KOPT-K1 (cell line): ENCODE results near the gene DBI.
"Not testable (repeated sequence)": the region's sequence is repeated elsewhere in the genome, so short reads cannot be mapped to it uniquely, and the experiment has no call there.

Experiments used
- H3K27ac ChIP-seq: fragments of 200-600 bp; sonication (generic); 2 replicates; pipeline ENCODE4 v1.5.1; 2016; ENCODE audit warnings: antibody characterized with exemption, mild to moderate bottlenecking, low read depth, low read length; ENCODE audit not compliant: poor library complexity, severe bottlenecking
- H3K36me3 ChIP-seq: fragments of 200-600 bp; sonication (generic); 2 replicates; pipeline ENCODE4 v1.5.1; 2017; ENCODE audit warnings: antibody characterized with exemption, mild to moderate bottlenecking, low read length, moderate library complexity; ENCODE audit not compliant: insufficient read depth
- H3K9me3 ChIP-seq: fragments of 200-600 bp; sonication (generic); 2 replicates; pipeline ENCODE4 v1.5.1; 2017; ENCODE audit warnings: antibody characterized with exemption, low read length, mild to moderate bottlenecking; ENCODE audit not compliant: insufficient read depth, poor library complexity, severe bottlenecking

DBI gene

GRCh38 chr2:119402645-119403560 lies 36.1 kb downstream of the DBI start:
- no peaks in the 10 kb centered on the region for H3K9me3 ChIP-seq
- H3K27ac ChIP-seq = no peak overlapping the region
- H3K36me3 ChIP-seq = no peaks in the 10 kb centered on the region

- not testable (repeated sequence) for H3K9me3 ChIP-seq, H3K36me3 ChIP-seq, H3K27ac ChIP-seq
These were observed 36.8 kb downstream of the DBI start for GRCh38 chr2:119403618-119404017.

- Histone ChIP-seq H3K36me3 (no peaks in the 10 kb centered on the region), H3K9me3 (no peaks in the 10 kb centered on the region), H3K27ac (no peak overlapping the region)
These were observed 38.4 kb downstream of the DBI start for GRCh38 chr2:119405151-119405550.

- H3K36me3 ChIP-seq = no peaks in the 10 kb centered on the region
- H3K9me3 ChIP-seq = no peaks in the 10 kb centered on the region
- H3K27ac ChIP-seq = no peak overlapping the region
These were observed 40.8 kb downstream of the DBI start for GRCh38 chr2:119407430-119408220.

GRCh38 chr2:119408221-119408619 lies 41.4 kb downstream of the DBI start:
- no peak overlapping the region for H3K27ac ChIP-seq
- H3K9me3 ChIP-seq = no peaks in the 10 kb centered on the region
- H3K36me3 ChIP-seq = no peaks in the 10 kb centered on the region

- Histone ChIP-seq H3K36me3 (no peaks in the 10 kb centered on the region), H3K27ac (no peak overlapping the region), H3K9me3 (no peaks in the 10 kb centered on the region)
These were observed 42.7 kb downstream of the DBI start for GRCh38 chr2:119409506-119409905.

- no peaks in the 10 kb centered on the region for H3K9me3 ChIP-seq
- no peak overlapping the region for H3K27ac ChIP-seq
- no peaks in the 10 kb centered on the region for H3K36me3 ChIP-seq
These were observed 48.1 kb downstream of the DBI start for GRCh38 chr2:119414894-119415293.

- H3K27ac ChIP-seq = no peak overlapping the region
These were observed 48.9 kb downstream of the DBI start for GRCh38 chr2:119415630-119416029.

GRCh38 chr2:119416299-119416923 lies 49.6 kb downstream of the DBI start:
- Histone ChIP-seq H3K36me3 (no peaks in the 10 kb centered on the region), H3K27ac (no peak overlapping the region), H3K9me3 (peaks cover 8% of the 10 kb centered on the region)

More at GRCh38 chr2:119415630-119416029, 48.9 kb downstream of the DBI start:
- Histone ChIP-seq H3K9me3 (peaks cover under 1% of the 10 kb centered on the region), H3K36me3 (no peaks in the 10 kb centered on the region)

GRCh38 chr2:119417908-119418307 lies 51.1 kb downstream of the DBI start:
- H3K9me3 ChIP-seq = peaks cover 19% of the 10 kb centered on the region
- H3K27ac ChIP-seq = no peak overlapping the region
- no peaks in the 10 kb centered on the region for H3K36me3 ChIP-seq

- Histone ChIP-seq H3K36me3 (no peaks in the 10 kb centered on the region), H3K9me3 (peaks cover 19% of the 10 kb centered on the region), H3K27ac (no peak overlapping the region)
These were observed 52.3 kb downstream of the DBI start for GRCh38 chr2:119419065-119419464.

GRCh38 chr2:119419803-119420508 lies 53.2 kb downstream of the DBI start:
- no peak overlapping the region for H3K27ac ChIP-seq
- H3K36me3 ChIP-seq = no peaks in the 10 kb centered on the region
- peaks cover 19% of the 10 kb centered on the region for H3K9me3 ChIP-seq

- H3K9me3 ChIP-seq = peaks cover 19% of the 10 kb centered on the region
- H3K36me3 ChIP-seq = no peaks in the 10 kb centered on the region
- no peak overlapping the region for H3K27ac ChIP-seq
These were observed 54.5 kb downstream of the DBI start for GRCh38 chr2:119421304-119421703.

GRCh38 chr2:119421741-119422140 lies 55.0 kb downstream of the DBI start:
- Histone ChIP-seq H3K27ac (no peak overlapping the region), H3K9me3 (peaks cover 19% of the 10 kb centered on the region), H3K36me3 (no peaks in the 10 kb centered on the region)
